NCI-H524 (cell line): ENCODE data around the gene CENPO.

ENCODE experiments used
- DNase-seq, 2 experiments: peaks; one replicate each; lab custom pipeline; 2025; lab: John Stamatoyannopoulos, UW

Gene CENPO, protein sequence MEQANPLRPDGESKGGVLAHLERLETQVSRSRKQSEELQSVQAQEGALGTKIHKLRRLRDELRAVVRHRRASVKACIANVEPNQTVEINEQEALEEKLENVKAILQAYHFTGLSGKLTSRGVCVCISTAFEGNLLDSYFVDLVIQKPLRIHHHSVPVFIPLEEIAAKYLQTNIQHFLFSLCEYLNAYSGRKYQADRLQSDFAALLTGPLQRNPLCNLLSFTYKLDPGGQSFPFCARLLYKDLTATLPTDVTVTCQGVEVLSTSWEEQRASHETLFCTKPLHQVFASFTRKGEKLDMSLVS

DNA sequence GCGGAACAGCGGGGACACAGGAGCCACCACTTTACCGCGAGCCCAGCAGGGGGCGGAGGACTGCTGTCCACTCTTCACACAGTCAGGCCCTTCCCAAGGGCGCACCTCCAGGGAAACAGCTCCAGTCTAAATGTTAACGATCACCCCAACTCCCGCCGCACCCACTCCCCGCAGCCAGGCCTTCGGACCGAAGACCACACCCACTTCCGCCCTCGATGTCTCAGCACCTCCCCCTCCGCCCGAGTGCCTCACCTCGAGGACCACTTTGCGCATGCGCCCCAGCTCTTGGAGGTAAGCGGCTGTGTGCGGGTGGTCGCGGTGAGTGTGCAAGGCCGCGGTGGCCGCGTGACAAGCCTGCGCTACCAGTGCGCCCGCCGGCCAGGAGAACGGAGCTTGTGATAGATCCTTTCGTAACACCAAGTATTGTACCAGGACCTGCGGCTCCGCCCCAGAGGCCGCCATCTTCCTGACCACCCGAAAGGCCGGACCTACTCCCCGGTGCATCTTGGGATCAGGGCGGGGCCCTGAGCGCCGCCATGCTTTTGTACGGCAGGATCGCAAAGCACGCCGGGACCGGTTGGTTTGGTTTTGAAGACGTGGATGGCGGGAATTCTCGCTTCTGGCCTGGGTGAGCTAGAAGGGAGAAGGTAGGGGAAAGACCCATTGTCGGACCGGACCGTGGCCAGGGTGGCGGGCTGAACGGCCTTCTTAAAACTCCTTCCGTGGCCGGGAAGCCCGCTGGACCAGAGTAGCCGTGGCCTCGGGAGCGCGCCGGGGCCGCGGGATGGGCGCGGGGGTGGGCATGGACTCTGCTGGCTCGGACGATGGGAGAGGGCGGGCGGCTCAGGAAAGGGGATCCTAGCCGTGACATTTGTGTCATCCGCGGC is at the start of gene CENPO, which contains the start of gene PTRHD1:
TSS of gene CENPO (plus strand) at position 552 of the 887 bp plus-strand sequence. CDS start 495 bp downstream, outside the sequence.
TSS of gene PTRHD1 (minus strand) at position 518 of the 887 bp plus-strand sequence. CDS start at position 504, 14 bp downstream.
- peak; percentile 95 to 98 for DNase-seq

DNA sequence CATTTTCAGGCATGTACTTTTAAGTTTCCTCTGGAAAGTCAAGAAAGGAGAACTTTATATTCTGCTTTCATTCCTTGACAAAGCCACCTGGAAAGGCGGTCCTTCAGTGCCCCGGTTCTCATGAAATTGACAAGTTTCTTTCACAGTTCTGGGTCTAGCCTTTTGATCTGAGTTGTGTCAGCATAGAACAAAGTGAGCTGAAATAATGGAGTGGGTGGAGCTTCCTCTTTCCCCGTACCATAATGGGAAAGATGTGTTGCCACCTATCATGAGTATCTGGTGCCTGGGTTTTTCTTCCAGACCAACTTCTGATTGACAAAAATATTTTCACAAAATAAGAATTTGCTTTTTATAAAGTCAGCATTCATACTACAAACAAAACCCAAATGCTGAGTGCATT is 49.3 kb upstream of the CENPO start:
- no peak for DNase-seq

DNA sequence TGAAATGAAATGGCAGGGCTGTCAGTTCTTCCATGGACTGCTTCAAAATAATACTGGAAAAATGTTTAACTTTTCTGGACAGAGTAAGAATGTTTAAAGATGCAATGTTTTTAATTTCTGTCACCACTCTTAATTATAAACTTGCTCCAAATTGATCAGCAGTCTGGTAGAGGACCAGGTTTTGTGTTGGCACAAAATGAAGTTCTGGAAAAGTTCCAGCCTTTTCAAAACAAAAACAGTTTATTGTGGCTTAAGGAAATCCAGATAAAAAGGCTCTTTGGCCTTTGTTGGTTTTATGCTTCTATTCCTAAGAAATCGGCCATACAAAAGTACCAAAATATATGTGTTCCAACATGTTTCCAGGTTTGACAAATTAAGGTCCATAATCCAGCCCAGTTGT is 48.9 kb upstream of the CENPO start:
- no peak for DNase-seq

DNA sequence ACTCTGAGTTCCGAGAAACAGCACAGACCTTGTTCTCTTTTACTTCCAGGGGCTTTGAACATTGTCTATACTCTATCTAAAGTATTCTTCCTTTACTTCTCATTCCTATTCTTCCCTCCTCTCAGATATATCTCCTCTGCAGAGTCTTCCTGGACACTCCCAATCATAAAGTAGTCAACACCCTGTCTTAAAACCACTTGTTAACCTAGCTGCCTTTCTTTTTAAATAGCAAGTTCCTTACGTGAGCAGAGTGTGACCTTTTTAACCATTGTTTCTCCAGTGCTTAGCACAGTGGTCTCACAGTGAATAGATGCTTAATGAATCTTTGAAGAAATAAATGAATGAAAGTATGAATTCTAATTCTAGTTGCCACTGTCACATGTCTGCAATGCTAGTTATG is 47.4 kb upstream of the CENPO start:
- no peak for DNase-seq

DNA sequence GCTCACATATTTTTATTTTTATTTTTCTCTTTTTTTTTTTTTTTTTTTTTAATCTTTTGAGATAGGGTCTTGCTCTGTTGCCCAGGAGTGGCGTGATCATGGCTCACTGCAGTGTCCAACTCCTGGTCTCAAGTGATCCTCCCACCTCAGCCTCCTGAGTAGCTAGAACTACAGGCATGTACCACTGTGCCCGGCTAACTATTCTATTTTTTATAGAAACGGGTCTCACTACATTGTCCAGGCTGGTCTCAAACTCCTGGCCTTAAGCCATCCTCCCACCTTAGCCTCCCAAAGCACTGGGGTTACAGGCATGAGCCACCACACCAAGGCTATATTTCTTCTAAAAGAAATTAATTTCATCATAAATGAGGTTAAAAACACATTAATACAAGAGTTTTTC is 45.9 kb upstream of the CENPO start:
- DNase-seq = no peak

DNA sequence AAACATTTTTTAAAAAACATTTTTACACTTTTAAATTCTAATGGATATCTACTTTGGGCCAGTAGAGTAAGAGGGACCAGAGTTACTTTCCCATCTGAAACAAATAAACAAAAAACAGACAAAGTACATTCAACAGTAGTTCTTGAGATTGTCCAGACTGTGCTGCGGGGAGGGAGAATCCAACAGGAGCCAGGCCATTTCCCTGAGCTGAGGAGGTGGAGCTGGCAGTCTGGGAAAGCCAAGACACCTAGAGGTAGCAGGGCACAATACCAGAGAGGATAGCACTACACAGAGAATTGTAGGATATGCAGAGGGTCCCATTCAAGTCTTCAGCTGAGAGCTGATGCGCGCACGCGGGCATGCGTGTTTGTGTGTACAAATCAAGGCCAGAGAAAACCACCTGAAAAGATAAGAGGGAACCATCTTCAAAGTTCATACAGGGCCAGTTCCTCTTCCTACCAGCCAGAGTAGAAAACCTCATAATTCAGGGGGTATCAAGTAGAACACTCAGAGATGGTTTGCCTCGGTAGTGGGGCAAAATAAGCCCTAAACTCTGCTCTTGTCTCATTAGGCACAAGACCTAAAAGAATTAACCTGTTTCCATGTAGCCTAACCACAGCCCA is 44.0 kb upstream of the CENPO start:
- no peak for DNase-seq

DNA sequence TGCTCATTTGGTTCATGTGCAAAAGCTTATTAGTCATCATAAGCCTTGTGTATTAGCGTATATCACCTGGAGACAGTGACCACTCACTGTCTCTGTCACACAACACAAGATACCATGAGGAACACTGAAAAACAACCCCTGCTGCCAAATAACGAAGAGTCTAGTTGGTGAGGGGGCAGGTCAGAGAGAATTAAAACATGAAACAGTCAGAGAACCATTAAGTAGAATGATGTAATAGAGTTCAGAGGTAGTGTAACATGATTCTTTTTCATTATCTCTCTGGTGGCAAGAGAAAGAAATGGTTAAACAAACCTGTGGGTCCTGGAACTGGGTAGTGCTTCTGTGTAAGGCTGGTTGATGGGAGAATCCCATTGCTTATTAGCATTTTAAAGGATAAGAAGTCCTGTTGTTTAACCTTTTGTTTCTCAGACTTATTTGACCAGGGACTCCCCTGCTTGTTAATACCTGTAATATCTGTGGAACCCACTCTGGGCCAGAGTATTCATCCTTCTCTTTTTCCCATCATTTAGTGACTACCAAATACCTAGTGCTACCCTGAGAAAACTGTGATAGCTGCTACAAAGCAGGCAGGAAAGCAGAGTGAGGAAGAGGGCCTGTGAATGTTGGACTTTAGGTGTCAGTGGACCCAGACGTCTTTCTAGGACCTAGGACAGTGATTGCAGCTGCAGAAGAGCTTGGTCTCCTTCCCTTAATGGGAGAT is 38.1 kb upstream of the CENPO start:
- no peak for DNase-seq

DNA sequence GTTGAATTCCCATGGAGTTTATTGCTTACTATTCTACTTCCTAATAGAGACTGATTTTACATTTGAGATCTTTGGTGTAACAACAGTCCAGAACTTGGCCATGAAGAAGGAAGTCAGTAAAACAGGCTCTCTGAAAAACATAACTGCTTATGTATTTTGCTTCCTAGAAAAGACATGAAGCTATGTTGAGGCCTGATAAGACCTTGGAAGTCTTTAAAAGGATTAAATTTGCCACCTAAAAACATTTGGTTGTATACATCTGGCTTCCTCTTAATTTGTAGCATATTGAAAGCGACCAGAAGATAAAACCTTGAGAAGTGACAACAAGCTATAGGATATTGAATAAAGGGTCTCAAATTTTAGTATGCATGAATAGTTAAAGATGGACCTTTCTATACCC is 36.4 kb upstream of the CENPO start:
- no peak for DNase-seq

DNA sequence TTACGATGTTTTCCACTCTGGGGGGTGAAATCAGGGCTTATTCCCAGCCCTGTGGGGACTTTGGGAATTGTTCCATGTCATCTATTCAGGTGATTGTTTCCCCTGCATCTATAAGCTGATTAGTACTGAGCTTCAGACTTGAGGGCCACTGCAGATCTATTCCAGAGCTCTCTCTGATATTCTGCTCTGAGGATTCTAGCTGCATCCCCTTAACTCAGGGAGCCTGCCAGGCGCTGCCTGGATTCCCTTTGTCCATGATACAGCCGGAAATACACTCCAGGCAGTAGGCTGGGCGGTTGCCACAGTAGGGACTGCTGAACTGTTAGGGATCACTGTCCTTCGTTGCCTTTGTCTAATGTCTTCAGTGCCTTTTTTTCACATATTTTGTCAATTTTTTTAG is 31.4 kb upstream of the CENPO start:
- DNase-seq = no peak

DNA sequence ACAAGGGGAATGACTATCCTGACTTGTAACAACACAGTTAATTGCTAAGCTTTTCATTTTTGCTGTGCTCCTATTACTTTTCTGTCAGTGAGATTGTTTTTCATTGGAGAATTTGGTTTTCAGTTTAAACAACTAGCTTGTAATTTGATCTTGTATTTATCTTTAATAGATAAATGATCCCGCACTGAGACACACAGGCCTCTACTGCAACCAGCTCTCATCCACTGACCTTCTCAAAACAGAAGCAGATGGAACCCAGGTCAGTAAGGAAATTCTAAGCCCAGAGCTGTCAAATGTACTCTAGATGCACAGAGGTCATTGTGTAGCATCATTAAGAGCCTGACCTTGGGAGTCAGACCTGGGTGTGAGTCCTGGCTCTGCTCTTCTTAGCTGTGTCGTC is 30.7 kb upstream of the CENPO start:
- DNase-seq = peak in 1 of 2 experiments; percentile 10

DNA sequence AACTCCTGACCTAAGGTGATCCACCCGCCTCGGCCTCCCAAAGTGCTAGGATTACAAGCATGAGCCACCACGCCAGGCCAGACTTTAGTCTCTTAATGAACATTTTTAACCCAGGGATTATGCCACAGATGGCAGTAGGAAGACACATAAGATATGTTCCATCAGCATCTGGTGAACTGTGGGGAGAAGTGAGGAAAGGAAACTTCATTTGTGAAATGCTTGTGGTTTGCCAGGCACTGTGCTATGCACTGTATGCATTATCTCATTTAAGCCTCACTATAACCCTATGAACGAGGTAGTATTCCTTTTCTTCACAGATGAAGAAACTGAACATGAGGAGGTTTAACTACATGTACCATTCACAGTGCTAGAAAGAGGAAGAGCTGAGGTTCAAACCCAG is 29.4 kb upstream of the CENPO start:
- no peak for DNase-seq

DNA sequence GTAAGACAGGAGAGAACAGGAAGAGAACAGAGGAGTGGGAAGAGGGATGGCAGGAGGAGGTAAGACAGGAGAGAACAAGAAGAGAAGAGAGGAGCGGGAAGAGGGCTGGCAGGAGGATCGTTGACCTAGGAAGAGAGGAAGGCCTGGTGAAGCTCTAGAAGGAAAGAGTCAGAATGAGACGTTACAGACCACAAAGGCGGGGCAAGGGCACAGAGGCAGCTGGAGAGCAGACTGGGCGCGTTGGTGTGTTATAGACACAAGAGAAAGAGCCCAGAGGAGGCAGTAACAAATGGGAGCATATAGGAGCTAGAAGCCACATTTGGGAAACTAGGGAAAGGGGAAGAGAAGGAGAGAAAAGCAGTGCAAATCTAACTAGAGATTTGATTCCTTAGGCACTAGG is 26.6 kb upstream of the CENPO start:
- no peak for DNase-seq

DNA sequence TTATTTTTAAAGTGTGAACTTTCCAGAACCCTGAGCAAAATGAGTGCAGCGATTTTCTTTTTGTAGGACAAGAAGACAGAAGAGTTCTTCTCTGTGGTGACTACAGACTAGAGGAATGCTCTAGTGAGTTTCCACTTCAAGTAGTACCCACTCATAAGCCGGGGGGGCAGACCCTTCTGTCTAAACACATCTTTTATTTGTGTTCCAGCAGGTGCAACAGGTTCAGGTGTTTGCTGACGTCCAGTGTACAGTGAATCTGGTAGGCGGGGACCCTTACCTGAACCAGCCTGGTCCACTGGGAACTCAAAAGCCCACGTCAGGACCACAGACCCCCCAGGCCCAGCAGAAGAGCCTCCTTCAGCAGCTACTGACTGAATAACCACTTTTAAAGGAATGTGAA is 25.2 kb upstream of the CENPO start:
- no peak for DNase-seq

DNA sequence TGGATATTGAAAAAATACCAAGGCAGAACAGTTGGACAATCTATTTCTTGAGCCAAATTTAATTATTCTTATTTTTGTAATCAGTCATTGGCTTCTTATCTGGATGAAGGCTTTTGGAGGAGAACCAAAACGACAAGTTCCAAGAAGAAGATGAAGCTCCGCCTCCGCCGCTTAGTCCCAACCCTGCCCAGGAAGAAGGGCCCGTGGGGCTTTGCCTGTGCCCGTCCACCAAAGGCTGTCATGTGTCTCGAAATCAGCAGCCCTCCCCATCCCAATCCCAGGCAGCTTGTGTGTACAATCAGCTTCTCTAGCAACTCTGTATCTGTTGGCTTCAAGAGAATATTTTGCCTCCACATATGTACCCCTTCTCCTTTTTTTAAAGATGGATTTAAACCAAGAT is 24.6 kb upstream of the CENPO start:
- DNase-seq = no peak

DNA sequence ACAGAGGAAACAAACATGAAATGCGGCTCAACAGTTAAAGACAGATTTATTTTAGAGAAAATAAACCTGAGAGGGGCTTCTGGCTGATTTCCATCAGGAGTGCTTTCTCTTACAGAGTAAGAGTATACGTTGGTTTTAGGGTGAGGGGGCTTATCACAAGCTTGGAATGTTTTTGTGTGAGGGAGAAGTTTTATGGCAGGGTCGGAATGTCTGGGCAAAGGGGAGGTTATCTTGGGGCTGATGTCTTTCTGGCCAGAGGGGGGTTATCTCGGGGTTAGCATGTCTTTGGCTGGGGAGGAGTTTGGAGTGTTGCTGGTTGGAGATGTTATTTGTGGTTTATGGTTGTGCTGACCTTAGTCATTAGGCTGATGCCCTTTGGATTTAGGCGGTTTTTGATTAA is 22.2 kb upstream of the CENPO start:
- DNase-seq = no peak

DNA sequence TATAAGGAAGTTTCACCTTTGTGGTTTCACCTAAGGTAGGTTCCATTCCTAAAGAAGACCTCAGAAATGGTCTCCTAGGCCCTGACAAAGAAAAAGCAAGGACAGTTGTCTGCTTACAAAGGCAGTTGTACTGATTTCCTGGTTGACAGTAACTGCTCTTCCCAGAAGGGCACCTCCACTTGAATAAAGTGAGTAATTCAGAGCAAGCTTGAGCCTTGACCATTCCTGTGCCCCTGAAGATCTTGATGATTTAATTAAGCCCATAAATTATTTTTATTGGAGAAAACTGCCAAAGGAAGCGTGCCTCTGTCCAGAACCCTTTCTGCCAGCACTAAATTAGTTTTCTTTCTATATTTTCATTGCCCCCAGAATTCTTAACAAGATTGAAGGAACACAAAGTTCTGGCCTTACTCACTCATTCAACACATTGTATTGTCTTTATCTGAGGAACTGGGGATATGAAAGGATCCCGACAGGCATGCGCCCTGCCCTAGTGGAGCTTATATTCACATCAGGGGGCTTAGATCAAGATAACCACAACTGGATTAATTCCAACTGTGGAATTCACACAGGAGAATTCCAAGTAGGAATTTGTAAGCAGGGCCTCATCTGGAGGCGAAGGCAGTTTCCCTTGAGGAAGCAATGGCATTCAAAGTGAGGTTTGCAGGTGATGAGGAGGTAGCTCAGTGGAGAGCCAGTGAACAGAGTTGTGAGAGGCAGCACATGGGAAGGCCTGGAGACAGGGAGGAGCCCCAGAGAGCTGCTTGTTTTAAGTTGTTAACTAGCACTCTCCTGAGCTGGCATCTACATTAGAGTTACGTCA is 21.2 kb upstream of the CENPO start:
- DNase-seq = no peak

DNA sequence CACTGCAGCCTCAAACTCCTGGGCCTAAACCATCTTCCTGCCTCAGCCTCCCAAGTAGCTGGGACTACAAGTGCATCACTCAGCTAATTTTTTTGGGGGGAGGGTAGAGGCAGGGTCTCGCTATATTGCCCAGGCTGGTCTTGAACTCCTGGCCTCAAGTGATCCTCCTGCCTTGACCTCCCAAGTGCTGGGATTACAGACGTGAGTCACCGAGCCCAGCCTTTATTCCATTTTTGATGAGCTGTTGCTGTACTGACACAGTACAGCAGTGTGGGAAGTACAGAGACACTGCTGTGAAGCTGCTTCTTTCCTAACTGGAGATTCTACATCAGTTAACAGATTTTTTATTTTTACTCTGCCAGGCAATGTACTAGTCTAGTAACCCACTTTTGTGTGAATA is 18.9 kb upstream of the CENPO start:
- no peak for DNase-seq

DNA sequence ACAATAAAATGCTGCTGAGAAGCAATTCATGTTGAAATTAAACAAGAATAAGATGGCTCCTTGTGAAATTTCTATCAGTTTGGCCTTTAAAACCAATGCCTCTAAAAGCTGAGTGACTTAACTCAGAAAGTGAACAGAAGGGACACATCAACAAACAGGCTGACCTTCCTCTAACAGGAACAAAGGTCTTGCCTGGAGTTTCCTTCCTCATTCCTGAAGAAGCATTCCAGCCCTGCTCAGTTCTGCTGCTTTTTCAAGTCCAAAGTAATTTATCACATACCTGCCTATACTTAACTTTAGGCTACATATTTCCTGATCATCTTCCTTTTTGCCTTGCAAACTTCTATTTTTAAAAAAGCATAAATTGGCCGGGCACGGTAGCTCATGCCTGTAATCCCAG is 14.1 kb upstream of the CENPO start:
- DNase-seq = no peak

DNA sequence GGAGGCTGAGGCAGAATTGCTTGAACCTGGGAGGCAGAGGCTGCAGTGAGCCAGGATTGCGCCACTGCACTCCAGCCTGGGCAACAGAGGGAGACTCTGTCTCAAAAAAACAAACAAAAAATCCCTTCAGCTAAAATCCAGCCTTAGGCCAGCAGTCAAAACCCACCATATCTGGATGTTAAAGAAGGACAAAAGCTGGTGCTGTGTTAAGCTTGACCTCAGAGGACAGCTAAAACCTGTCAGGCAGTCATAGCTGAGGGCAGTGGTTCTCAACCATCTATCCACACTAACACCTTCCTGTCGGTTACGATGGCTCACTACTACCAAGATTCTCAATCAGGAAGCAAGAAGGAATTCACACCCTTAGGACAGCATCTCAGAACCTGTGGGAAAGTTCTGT is 9.6 kb upstream of the CENPO start:
- no peak for DNase-seq

DNA sequence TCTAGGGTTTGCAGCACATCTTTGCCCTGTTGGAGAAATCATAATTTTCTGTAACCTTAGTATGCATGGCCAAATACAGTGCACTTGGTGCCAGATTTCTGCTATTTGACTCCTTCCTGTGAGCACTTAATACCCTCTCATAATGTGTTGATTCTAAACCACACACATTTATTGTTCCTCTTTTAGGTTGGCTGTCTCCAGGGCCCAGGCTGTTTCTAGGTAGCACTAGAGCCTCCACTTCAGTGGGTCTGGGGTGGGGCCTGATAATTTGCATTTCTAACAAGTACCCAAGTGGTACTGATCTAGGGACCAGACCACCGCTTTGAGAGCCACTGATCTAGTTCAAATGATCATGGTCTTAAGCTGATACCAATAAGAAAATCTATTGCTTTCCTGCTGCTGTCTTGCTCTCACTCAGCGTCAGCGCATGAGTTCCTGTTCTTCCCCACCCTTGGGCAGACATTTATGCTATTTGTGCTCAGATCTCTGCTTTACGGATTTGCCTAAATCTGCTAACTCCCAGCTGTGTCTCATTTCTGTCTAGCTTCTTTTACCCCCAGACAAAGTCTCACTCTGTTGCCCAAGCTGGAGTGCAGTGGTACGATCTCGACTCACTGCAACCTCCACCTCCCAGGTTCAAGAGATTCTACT is 7.4 kb upstream of the CENPO start:
- DNase-seq = no peak

DNA sequence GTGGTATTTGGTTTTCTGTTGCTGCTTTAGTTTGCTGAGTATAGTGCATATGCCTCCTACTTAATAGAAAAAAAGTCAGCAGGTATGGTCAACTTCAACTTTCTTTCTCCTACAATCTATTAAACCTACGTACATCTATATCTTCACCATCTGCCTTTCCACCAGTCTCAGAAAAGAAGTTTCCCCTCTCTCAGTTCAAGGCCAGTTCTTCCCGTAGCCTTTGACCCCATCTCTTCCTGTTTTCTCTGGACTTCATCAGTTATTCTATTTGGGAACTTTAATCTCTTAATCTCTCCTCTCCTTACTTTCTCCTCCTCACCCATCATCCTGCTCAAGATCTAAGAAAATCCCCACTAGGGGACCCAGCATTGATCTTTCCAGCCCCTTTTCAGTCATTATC is 5.7 kb upstream of the CENPO start:
- DNase-seq = no peak
